ENCODE measurements around the gene SCN2A. TPM values are rescaled to one million over a fixed set of nuclear protein-coding genes. Genes with fewer than 3 reads are reported as not detected.
A peak's percentile ranks its signal among the peaks of the same experiment; 100 is the strongest.

Gene SCN2A
- total and polyA plus RNA-seq, 9 of the 15 experiments (the other 6 are each of a cell fraction or from before 2014, with no cell fraction given): 0.08 to 0.69 (median 0.31) TPM; not detected in 1

DNA sequence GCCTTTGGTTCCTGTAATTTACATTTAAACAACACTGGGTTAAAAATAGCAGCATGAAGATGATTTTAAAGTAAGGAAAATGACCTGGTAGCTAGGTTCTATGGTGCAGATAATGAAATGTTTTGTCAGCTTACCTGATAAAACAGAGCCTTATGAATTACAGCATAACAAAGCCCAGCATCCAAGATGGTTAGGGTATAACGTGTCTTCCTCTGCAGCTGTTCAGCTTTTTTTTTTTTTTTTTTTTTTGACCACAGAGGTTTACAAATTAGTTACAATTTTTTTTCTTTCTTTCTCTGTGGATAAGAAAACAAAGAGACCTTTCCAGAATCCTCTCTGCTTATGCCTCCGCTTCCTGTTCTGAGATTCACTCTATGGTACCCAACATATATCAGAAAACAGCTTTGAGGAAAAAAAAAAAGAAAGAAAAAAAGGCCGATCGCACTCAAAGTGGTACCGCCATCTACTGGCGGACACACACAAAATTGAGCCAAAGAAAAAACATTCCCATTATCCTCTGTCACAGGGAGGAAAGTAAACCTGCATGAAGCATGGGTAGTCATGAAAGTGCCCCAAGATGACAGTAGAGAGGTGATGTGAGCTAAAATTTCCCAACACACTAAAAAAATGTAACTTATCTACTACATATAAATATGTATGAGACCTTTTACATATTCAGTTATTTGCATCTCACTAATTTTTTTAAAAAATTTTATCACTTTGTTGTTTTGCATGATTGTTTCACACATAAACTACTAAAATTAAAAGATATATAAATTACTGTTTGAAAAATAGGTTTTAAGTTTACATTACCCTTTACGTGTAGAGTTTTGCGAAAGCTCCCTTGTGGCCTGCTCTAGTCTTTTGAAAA, 35.3 kb upstream of the SCN2A start, which contains the start of gene SCN3A:
TSS of gene SCN3A (minus strand) at position 362 of the 871 bp plus-strand sequence. CDS start 27,656 bp downstream, outside the sequence.
- no peaks in the 10 kb centered on the region for H3K79me2 ChIP-seq (ENCODE audit: control insufficient read depth, insufficient read depth, low read length)
- DNase-seq (ENCODE audit: extremely low read depth in 1 of 4, low spot score in 3 of 4) (peak; percentile 8 to 33 (median 14)), FAIRE-seq (peak; percentile 82), ATAC-seq (no peak)
- no peaks in the 10 kb centered on the region for H3K27me3 ChIP-seq (ENCODE audit: control insufficient read depth in 2 of 2, insufficient read depth in 2 of 2, low read length in 2 of 2)
- intact Hi-C loops (cut with micrococcal nuclease): loop anchor here (2.0 to 5.0 kb wide), 3 partner anchors 187 to 467 kb away; no protein-coding TSS in a partner anchor
- no peak within 1 kb of the TSS for H3K4me2 ChIP-seq (ENCODE audit: insufficient read depth, low read length)
- TF ChIP-seq ZNF384 (IDR thresholded peaks at IDR 0.05; ENCODE audit: low read depth, low read length) (peak; percentile 87), SUPT5H (IDR thresholded peaks at IDR 0.05) (no peak), RAD21 (CRISPR knock-in tag; conservative IDR thresholded peaks at IDR 0.05 in 1 of 2, IDR thresholded peaks at IDR 0.05 in 1 of 2) (peak; percentile 38 to 43; a peak in 2 of 4 replicates)
- TF ChIP-seq, protein P1, sequence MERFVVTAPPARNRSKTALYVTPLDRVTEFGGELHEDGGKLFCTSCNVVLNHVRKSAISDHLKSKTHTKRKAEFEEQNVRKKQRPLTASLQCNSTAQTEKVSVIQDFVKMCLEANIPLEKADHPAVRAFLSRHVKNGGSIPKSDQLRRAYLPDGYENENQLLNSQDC (CRISPR knock-in tag; IDR thresholded peaks at IDR 0.05): no peak
- TF ChIP-seq, protein P2, sequence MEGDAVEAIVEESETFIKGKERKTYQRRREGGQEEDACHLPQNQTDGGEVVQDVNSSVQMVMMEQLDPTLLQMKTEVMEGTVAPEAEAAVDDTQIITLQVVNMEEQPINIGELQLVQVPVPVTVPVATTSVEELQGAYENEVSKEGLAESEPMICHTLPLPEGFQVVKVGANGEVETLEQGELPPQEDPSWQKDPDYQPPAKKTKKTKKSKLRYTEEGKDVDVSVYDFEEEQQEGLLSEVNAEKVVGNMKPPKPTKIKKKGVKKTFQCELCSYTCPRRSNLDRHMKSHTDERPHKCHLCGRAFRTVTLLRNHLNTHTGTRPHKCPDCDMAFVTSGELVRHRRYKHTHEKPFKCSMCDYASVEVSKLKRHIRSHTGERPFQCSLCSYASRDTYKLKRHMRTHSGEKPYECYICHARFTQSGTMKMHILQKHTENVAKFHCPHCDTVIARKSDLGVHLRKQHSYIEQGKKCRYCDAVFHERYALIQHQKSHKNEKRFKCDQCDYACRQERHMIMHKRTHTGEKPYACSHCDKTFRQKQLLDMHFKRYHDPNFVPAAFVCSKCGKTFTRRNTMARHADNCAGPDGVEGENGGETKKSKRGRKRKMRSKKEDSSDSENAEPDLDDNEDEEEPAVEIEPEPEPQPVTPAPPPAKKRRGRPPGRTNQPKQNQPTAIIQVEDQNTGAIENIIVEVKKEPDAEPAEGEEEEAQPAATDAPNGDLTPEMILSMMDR (IDR thresholded peaks at IDR 0.05 in 2 of 3, conservative IDR thresholded peaks at IDR 0.05 in 1 of 3; ENCODE audit: insufficient read depth in 2 of 3, low read depth in 1 of 3, low read length in 3 of 3): peak; percentile 29 to 54 (median 45); a peak in 5 of 6 replicates
- no peak within 1 kb of the TSS for H3K9ac ChIP-seq (ENCODE audit: insufficient read depth in 1 of 2, low read depth in 2 of 2, low read length in 2 of 2)
- in situ Hi-C loops (cut with MboI): no loop called here
- H3K36me3 ChIP-seq (ENCODE audit: control insufficient read depth, insufficient read depth, low read length): no peaks in the 10 kb centered on the region
- H3K9me1 ChIP-seq (ENCODE audit: control insufficient read depth, insufficient read depth, low read length): no peaks in the 10 kb centered on the region
- no peaks in the 10 kb centered on the region for H4K20me1 ChIP-seq (replicated peaks; ENCODE audit: control insufficient read depth, insufficient read depth, low read length)
- no peaks in the 10 kb centered on the region for H3K4me1 ChIP-seq (replicated peaks in 1 of 2; ENCODE audit: control insufficient read depth in 2 of 2, insufficient read depth in 2 of 2, low read length in 2 of 2)
- WGBS (ENCODE audit: insufficient coverage, low coverage, missing lambda C conversion rate): 6% methylated on average over 8 of the region's 8 CpGs
- BruUV-seq (replicated peaks): no TSS peak
- H3K27ac ChIP-seq (ENCODE audit: extremely low read depth, low read depth, low read length): no peak within 1 kb of the TSS
- H3K4me3 ChIP-seq: no peak within 1 kb of the TSS
- CTCF ChIA-PET (ENCODE audit: low intra/inter-chr PET ratio): no interaction called here
- no peak within 1 kb of the TSS for H2AFZ ChIP-seq (ENCODE audit: low read depth, low read length)
- H3K9me3 ChIP-seq (replicated peaks; ENCODE audit: control insufficient read depth, insufficient read depth, low read depth, low read length): no peaks in the 10 kb centered on the region
- POLR2A ChIA-PET: no interaction called here
